H1 (cell line): ENCODE measurements around the gene GABRR3. TPM values are rescaled to one million over a fixed set of nuclear protein-coding genes. Genes with fewer than 3 reads are reported as not detected.

ENCODE experiments used
- CHD7 ChIP-seq: fragments of 300-600 bp; sonication (generic); IDR thresholded peaks from 2 replicates; pipeline ENCODE4 v1.7.1; 2012; ENCODE audit warnings: low read length, moderate library complexity, mild to moderate bottlenecking, inconsistent platforms; ENCODE audit not compliant: insufficient replicate concordance
- CTCF ChIP-seq, 3 experiments: IDR thresholded peaks; 1 replicate in 2 of 3; 2 replicates in 1 of 3; pipeline versions ENCODE4 v1.5.1 to v1.6.1; 2011; ENCODE audit warnings: low read length in 3 of 3, mild to moderate bottlenecking in 3 of 3, inconsistent platforms in 2 of 3, low read depth in 1 of 3, moderate library complexity in 1 of 3; ENCODE audit not compliant: insufficient read depth in 1 of 3; ENCODE audit errors: control extremely low read depth in 1 of 3
- EZH2 ChIP-seq: fragments of 200-600 bp; sonication (generic); IDR thresholded peaks from 2 replicates; pipeline ENCODE4 v1.7.1; 2012; ENCODE audit warnings: low read depth, mild to moderate bottlenecking, moderate library complexity, low read length, inconsistent platforms; ENCODE audit not compliant: severe bottlenecking
- NANOG ChIP-seq: IDR thresholded peaks from 2 replicates; pipeline ENCODE4 v1.6.1; 2011; ENCODE audit warnings: low read length, low read depth, mild to moderate bottlenecking, inconsistent platforms; ENCODE audit not compliant: insufficient read depth, poor library complexity, severe bottlenecking
- RAD21 ChIP-seq, 2 experiments: IDR thresholded peaks in 1 of 2; conservative IDR thresholded peaks in 1 of 2; 2 replicates each; pipeline ENCODE4 v1.6.1; 2011; ENCODE audit warnings: low read depth in 2 of 2, low read length in 2 of 2, improper control_type of control experiment in 1 of 2, inconsistent platforms in 1 of 2, mild to moderate bottlenecking in 1 of 2, moderate library complexity in 1 of 2
- SP1 ChIP-seq: IDR thresholded peaks from 2 replicates; pipeline ENCODE4 v1.6.1; 2011; ENCODE audit warnings: low read depth, low read length
- SP4 ChIP-seq: IDR thresholded peaks from 2 replicates; pipeline ENCODE4 v1.6.1; 2012; ENCODE audit warnings: low read length, inconsistent platforms
- TEAD4 ChIP-seq: IDR thresholded peaks from 2 replicates; pipeline ENCODE4 v1.6.1; 2012; ENCODE audit warnings: low read depth, low read length, inconsistent platforms, mixed read lengths
- YY1 ChIP-seq: IDR thresholded peaks from 2 replicates; pipeline ENCODE4 v1.6.1; 2011; ENCODE audit warnings: low read depth, mild to moderate bottlenecking, low read length
- polyA plus RNA-seq, 7 experiments: library from polyadenylated mRNA; depleted of rRNA in 3 of 7; stranded (reverse) in 5 of 7; unstranded in 2 of 7; fragments of >200 nt in 5 of 7; fragments of 200-250 nt in 2 of 7; gene quantifications; 1 replicate in 5 of 7; 2 replicates in 1 of 7; 4 replicates in 1 of 7; pipeline versions ENCODE4 v1.2.1 to v1.2.3, GENCODE V29; 2011 to 2013; ENCODE audit warnings: missing spikeins in 2 of 7, mixed read lengths in 2 of 7
- total RNA-seq: library from RNA; stranded (reverse); fragmentation: NEBNext Ultra II Directional; extraction: Animal tissue kit (Norgen Biotek cat#: 25700); gene quantifications from 2 replicates; pipeline ENCODE4 v1.2.1, GENCODE V29; 2021

The GABRR3 gene
- total and polyA plus RNA-seq, 2 of the 8 experiments (the other 6 are each of a cell fraction or from before 2014, with no cell fraction given), result not detected

- no peak for TF ChIP-seq CHD7
- no peak for TF ChIP-seq SP1
- no peak for TF ChIP-seq RAD21 (IDR thresholded peaks at IDR 0.05 in 1 of 2, conservative IDR thresholded peaks at IDR 0.05 in 1 of 2; ENCODE audit: low read depth in 2 of 2, low read length in 2 of 2)
- TF ChIP-seq CTCF (IDR thresholded peaks at IDR 0.05; ENCODE audit: control extremely low read depth in 1 of 3, insufficient read depth in 1 of 3, low read depth in 1 of 3, low read length in 3 of 3), result no peak
- TF ChIP-seq TEAD4, result no peak
- no peak for TF ChIP-seq YY1
- no peak for TF ChIP-seq SP4
- no peak for TF ChIP-seq NANOG
- no peak for TF ChIP-seq EZH2
These were observed 82.2 kb downstream of the GABRR3 start (continued) for GRCh38 chr3:97952872-97953271.
